Karpas-422 (cell line): ENCODE data around the gene ATG3. TPM values are rescaled to one million over a fixed set of nuclear protein-coding genes. Genes with fewer than 3 reads are reported as not detected.
"Not testable (repeated sequence)": the region's sequence is repeated elsewhere in the genome, so short reads cannot be mapped to it uniquely, and the experiment has no call there.

Source experiments
- DNase-seq: peaks from one replicate; pipeline ENCODE4 v3.0.0-alpha.2; 2015
- H2AFZ ChIP-seq: fragments of 200-600 bp; sonication (generic); 2 replicates; pipeline ENCODE4 v1.6.1; 2014; ENCODE audit warnings: antibody characterized with exemption, low read length, mixed read lengths
- H3K27ac ChIP-seq: fragments of 200-600 bp; sonication (generic); 2 replicates; pipeline ENCODE4 v1.5.1; 2014; ENCODE audit warnings: mild to moderate bottlenecking, low read length, moderate library complexity
- H3K27me3 ChIP-seq: fragments of 200-600 bp; sonication (generic); 2 replicates; pipeline ENCODE4 v1.6.1; 2014; ENCODE audit warnings: low read length, mixed read lengths
- H3K36me3 ChIP-seq: fragments of 200-600 bp; sonication (generic); 2 replicates; pipeline ENCODE4 v1.6.1; 2014; ENCODE audit warnings: low read length, mixed read lengths; ENCODE audit not compliant: insufficient read depth
- H3K4me1 ChIP-seq: fragments of 200-600 bp; sonication (generic); 2 replicates; pipeline ENCODE4 v1.6.1; 2014; ENCODE audit warnings: mild to moderate bottlenecking, low read length, mixed read lengths
- H3K4me2 ChIP-seq: fragments of 200-600 bp; sonication (generic); 2 replicates; pipeline ENCODE4 v1.6.1; 2014; ENCODE audit warnings: low read length, low read depth, mild to moderate bottlenecking; ENCODE audit not compliant: poor library complexity, severe bottlenecking
- H3K4me3 ChIP-seq: fragments of 200-600 bp; sonication (generic); 2 replicates; pipeline ENCODE4 v1.5.1; 2014; ENCODE audit warnings: mild to moderate bottlenecking, antibody characterized with exemption, low read length, mixed read lengths
- H3K79me2 ChIP-seq: fragments of 200-600 bp; sonication (generic); 2 replicates; pipeline ENCODE4 v1.6.1; 2014; ENCODE audit warnings: mild to moderate bottlenecking, low read length, mixed read lengths
- H3K9ac ChIP-seq: fragments of 200-600 bp; sonication (generic); 2 replicates; pipeline ENCODE4 v1.6.0; 2014; ENCODE audit warnings: low read length
- H3K9me2 ChIP-seq: fragments of 200-600 bp; sonication (generic), shearing (Covaris generic); replicated peaks from 2 replicates; pipeline ENCODE4 v1.6.0; 2014; ENCODE audit warnings: mild to moderate bottlenecking, low read length, moderate library complexity; ENCODE audit not compliant: insufficient read depth
- H3K9me3 ChIP-seq: fragments of 300-700, 200-600 bp; sonication (generic); 2 replicates; pipeline ENCODE4 v1.6.1; 2014; ENCODE audit warnings: low read length, mixed read lengths
- H4K20me1 ChIP-seq: fragments of 200-600 bp; sonication (generic); 2 replicates; pipeline ENCODE4 v1.6.1; 2014; ENCODE audit warnings: mild to moderate bottlenecking, antibody characterized with exemption, low read length, low read depth; ENCODE audit not compliant: insufficient read depth
- total RNA-seq: library from RNA; depleted of rRNA; stranded (reverse); fragments of >200 nt; shearing (Covaris generic); gene quantifications from 2 replicates; pipeline ENCODE4 v1.2.3, GENCODE V29; 2014; ENCODE audit warnings: low replicate concordance

Gene ATG3
- total RNA-seq, 1 experiment from 2014 or later = 102 TPM

- not testable (repeated sequence) for H3K27me3 ChIP-seq, H3K36me3 ChIP-seq, H2AFZ ChIP-seq, H3K9ac ChIP-seq, H3K27ac ChIP-seq, H3K4me2 ChIP-seq, H3K4me1 ChIP-seq, DNase-seq, H3K79me2 ChIP-seq, H3K9me3 ChIP-seq, H4K20me1 ChIP-seq, H3K4me3 ChIP-seq, H3K9me2 ChIP-seq
Measured at GRCh38 chr3:112524127-112524526, 37.6 kb downstream of the ATG3 start.

- no peaks in the 10 kb centered on the region for H3K9me2 ChIP-seq
- no peak overlapping the region for H3K4me3 ChIP-seq
Measured at GRCh38 chr3:112519424-112520001, 42.2 kb downstream of the ATG3 start.

GRCh38 chr3:112518970-112519369 lies 42.8 kb downstream of the ATG3 start:
- not testable (repeated sequence) for DNase-seq, H3K4me1 ChIP-seq, H3K4me2 ChIP-seq, H3K9ac ChIP-seq, H3K36me3 ChIP-seq, H2AFZ ChIP-seq, H3K4me3 ChIP-seq, H3K79me2 ChIP-seq, H3K27ac ChIP-seq, H3K27me3 ChIP-seq, H3K9me2 ChIP-seq, H4K20me1 ChIP-seq, H3K9me3 ChIP-seq

More at GRCh38 chr3:112519424-112520001, 42.2 kb downstream of the ATG3 start:
- H3K9me3 ChIP-seq = no peaks in the 10 kb centered on the region
- peak; percentile 85 for DNase-seq
- H3K27me3 ChIP-seq = no peaks in the 10 kb centered on the region
- no peaks in the 10 kb centered on the region for H3K36me3 ChIP-seq
- no peak overlapping the region for H3K4me2 ChIP-seq
- H3K79me2 ChIP-seq = no peaks in the 10 kb centered on the region
- no peak overlapping the region for H3K9ac ChIP-seq
- no peaks in the 10 kb centered on the region for H3K4me1 ChIP-seq
- H2AFZ ChIP-seq = no peak overlapping the region
- H4K20me1 ChIP-seq = no peaks in the 10 kb centered on the region
- no peak overlapping the region for H3K27ac ChIP-seq

- no peaks in the 10 kb centered on the region for H3K9me2 ChIP-seq
- H3K4me3 ChIP-seq = no peak overlapping the region
- H3K4me1 ChIP-seq = no peaks in the 10 kb centered on the region
- no peaks in the 10 kb centered on the region for H3K36me3 ChIP-seq
- H3K79me2 ChIP-seq = no peaks in the 10 kb centered on the region
- no peaks in the 10 kb centered on the region for H3K27me3 ChIP-seq
- H3K9me3 ChIP-seq = no peaks in the 10 kb centered on the region
- H3K9ac ChIP-seq = no peak overlapping the region
- no peak for DNase-seq
- H3K27ac ChIP-seq = no peak overlapping the region
- no peak overlapping the region for H2AFZ ChIP-seq
- no peaks in the 10 kb centered on the region for H4K20me1 ChIP-seq
- H3K4me2 ChIP-seq = no peak overlapping the region
Measured at GRCh38 chr3:112514527-112515128, 47.1 kb downstream of the ATG3 start.

- H3K27me3 ChIP-seq = no peaks in the 10 kb centered on the region
- no peaks in the 10 kb centered on the region for H4K20me1 ChIP-seq
- no peak for DNase-seq
- H2AFZ ChIP-seq = no peak overlapping the region
- H3K9me2 ChIP-seq = no peaks in the 10 kb centered on the region
- H3K79me2 ChIP-seq = no peaks in the 10 kb centered on the region
- H3K36me3 ChIP-seq = no peaks in the 10 kb centered on the region
- no peaks in the 10 kb centered on the region for H3K9me3 ChIP-seq
- no peak overlapping the region for H3K4me2 ChIP-seq
- H3K9ac ChIP-seq = no peak overlapping the region
- H3K4me1 ChIP-seq = peaks cover 3% of the 10 kb centered on the region; the same call in 1 of the 2 replicates
- H3K4me3 ChIP-seq = no peak overlapping the region
- no peak overlapping the region for H3K27ac ChIP-seq
Measured at GRCh38 chr3:112512320-112512719, 49.4 kb downstream of the ATG3 start.

- DNase-seq = no peak
- peaks cover 3% of the 10 kb centered on the region; the same call in 1 of the 2 replicates for H3K4me1 ChIP-seq
- H3K27ac ChIP-seq = no peak overlapping the region
Measured at GRCh38 chr3:112508860-112509259, 52.9 kb downstream of the ATG3 start.

GRCh38 chr3:112508261-112508660 lies 53.5 kb downstream of the ATG3 start:
- H3K27me3 ChIP-seq = no peaks in the 10 kb centered on the region
- H3K9ac ChIP-seq = no peak overlapping the region
- H3K4me2 ChIP-seq = no peak overlapping the region
- no peaks in the 10 kb centered on the region for H3K79me2 ChIP-seq
- H3K27ac ChIP-seq = no peak overlapping the region
- peaks cover 3% of the 10 kb centered on the region; the same call in 1 of the 2 replicates for H3K4me1 ChIP-seq
- no peaks in the 10 kb centered on the region for H3K9me3 ChIP-seq
- H3K9me2 ChIP-seq = no peaks in the 10 kb centered on the region
- no peak overlapping the region for H3K4me3 ChIP-seq
- no peak overlapping the region for H2AFZ ChIP-seq
- H4K20me1 ChIP-seq = no peaks in the 10 kb centered on the region
- no peaks in the 10 kb centered on the region for H3K36me3 ChIP-seq
- DNase-seq = no peak

More at GRCh38 chr3:112508860-112509259, 52.9 kb downstream of the ATG3 start:
- no peak overlapping the region for H3K4me3 ChIP-seq
- H3K9ac ChIP-seq = no peak overlapping the region
- no peaks in the 10 kb centered on the region for H3K79me2 ChIP-seq
- H2AFZ ChIP-seq = no peak overlapping the region
- H3K4me2 ChIP-seq = no peak overlapping the region
- H4K20me1 ChIP-seq = no peaks in the 10 kb centered on the region
- H3K9me2 ChIP-seq = no peaks in the 10 kb centered on the region
- H3K9me3 ChIP-seq = no peaks in the 10 kb centered on the region
- no peaks in the 10 kb centered on the region for H3K36me3 ChIP-seq
- no peaks in the 10 kb centered on the region for H3K27me3 ChIP-seq

GRCh38 chr3:112505907-112506306 lies 55.9 kb downstream of the ATG3 start:
- no peaks in the 10 kb centered on the region for H3K36me3 ChIP-seq
- no peak overlapping the region for H3K4me2 ChIP-seq
- no peaks in the 10 kb centered on the region for H4K20me1 ChIP-seq
- H3K4me3 ChIP-seq = no peak overlapping the region
- no peaks in the 10 kb centered on the region for H3K9me3 ChIP-seq
- H3K27ac ChIP-seq = no peak overlapping the region
- no peaks in the 10 kb centered on the region for H3K9me2 ChIP-seq
- no peak for DNase-seq
- no peaks in the 10 kb centered on the region for H3K27me3 ChIP-seq
- no peak overlapping the region for H3K9ac ChIP-seq
- no peak overlapping the region for H2AFZ ChIP-seq
- peaks cover 3% of the 10 kb centered on the region; the same call in 1 of the 2 replicates for H3K4me1 ChIP-seq
- no peaks in the 10 kb centered on the region for H3K79me2 ChIP-seq
